BJ (cell line): ENCODE measurements around the gene PCDHGA8. TPM values are rescaled to one million over a fixed set of nuclear protein-coding genes. Genes with fewer than 3 reads are reported as not detected.
A peak's percentile ranks its signal among the peaks of the same experiment; 100 is the strongest.

Experiments used
- CTCF ChIA-PET: fragments of 350-600 bp; formaldehyde crosslinking; extraction: SDS; loops from one replicate; lab custom pipeline; 2021; ENCODE audit warnings: antibody characterized with exemption, inconsistent platforms; lab: Yijun Ruan, JAX
- POLR2A ChIA-PET: fragments of 300-600 bp; sonication (Branson Sonifier 250); formaldehyde crosslinking; extraction: SDS; loops from one replicate; lab custom pipeline; 2021; ENCODE audit warnings: antibody characterized with exemption; lab: Charles Lee
- DNase-seq: peaks from one replicate; pipeline ENCODE4 v3.0.0-alpha.2; 2011; ENCODE audit warnings: low read depth
- H3K27me3 ChIP-seq: 2 replicates; pipeline ENCODE4 v1.6.0; 2011; ENCODE audit warnings: low read length; ENCODE audit not compliant: control insufficient read depth, insufficient read depth
- H3K36me3 ChIP-seq: 2 replicates; pipeline ENCODE4 v1.5.1; 2011; ENCODE audit warnings: low read length; ENCODE audit not compliant: control insufficient read depth, insufficient read depth
- H3K4me3 ChIP-seq: 2 replicates; pipeline ENCODE4 v1.5.1; 2011; ENCODE audit warnings: low read depth, mild to moderate bottlenecking, control low read depth, low read length
- polyA minus RNA-seq: library from RNA; depleted of rRNA, polyadenylated mRNA; stranded (reverse); fragments of >200 nt; gene quantifications from 2 replicates; pipeline ENCODE4 v1.2.3, GENCODE V29; 2011; rRNA and poly(A)+ RNA removed
- polyA plus RNA-seq: library from polyadenylated mRNA; depleted of rRNA; stranded (reverse); fragments of >200 nt; gene quantifications from 2 replicates; pipeline ENCODE4 v1.2.3, GENCODE V29; 2011; rRNA removed
- TF ChIP-seq, protein P1 (sequence below): IDR thresholded peaks from 2 replicates; pipeline ENCODE4 v1.5.1; 2011; ENCODE audit warnings: low read depth, mild to moderate bottlenecking, control low read depth, inconsistent platforms, low read length, moderate library complexity; ENCODE audit not compliant: insufficient read depth

PCDHGA8 gene
- polyA plus RNA-seq (0.72 and 0.77 TPM in 2 replicates), polyA minus RNA-seq (7.3 and 7.9 TPM in 2 replicates)

DNA sequence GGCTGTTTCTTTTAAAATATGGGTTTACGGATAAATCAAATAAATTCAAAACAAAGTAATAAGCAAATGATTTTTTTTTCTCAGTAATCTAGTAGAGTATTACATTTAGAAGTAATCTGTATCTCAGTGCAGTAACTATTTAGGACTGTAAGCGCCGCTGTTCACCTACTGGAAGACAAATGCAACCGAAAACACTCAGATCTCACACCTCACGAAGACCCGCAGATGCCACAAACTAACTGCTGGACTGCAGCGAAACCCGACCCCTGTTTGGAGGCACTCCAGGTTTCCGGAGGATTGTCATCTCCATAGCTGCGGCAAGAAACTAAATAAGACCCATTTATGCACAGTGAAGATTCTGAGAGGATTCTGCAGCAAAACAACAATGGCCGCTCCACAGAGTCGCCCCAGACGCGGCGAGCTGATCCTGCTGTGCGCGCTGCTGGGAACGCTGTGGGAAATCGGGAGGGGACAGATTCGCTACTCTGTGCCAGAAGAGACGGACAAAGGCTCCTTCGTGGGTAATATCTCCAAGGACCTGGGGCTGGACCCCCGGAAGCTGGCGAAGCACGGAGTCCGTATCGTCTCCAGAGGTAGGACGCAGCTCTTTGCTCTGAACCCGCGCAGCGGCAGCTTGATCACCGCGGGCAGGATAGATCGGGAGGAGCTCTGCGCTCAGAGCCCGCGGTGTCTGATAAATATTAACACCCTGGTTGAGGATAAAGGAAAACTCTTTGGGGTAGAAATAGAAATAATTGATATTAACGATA lies at the start of gene PCDHGA8:
Gene PCDHGA8, plus strand, starts transcription at position 205 of the 770 bp plus-strand sequence. Its CDS starts 181 bp downstream, at position 386.
- Histone ChIP-seq H3K36me3 (0 out of 2 replicates have a peak, but pooled peaks cover 2% of the 10 kb centered on the region), H3K4me3 (peak within 1 kb of the TSS; percentile 14; the same call in 1 of the 2 replicates), H3K27me3 (no peaks in the 10 kb centered on the region)
- CTCF ChIA-PET: interaction anchor here (0.6 to 4.7 kb wide), 10 partner anchors 20 to 171 kb away, joined by 3 to 19 read pairs (median 4); partner anchors contain the start of genes PCDHGA1, PCDHGA10, PCDHGA11 and PCDHGA4
- POLR2A ChIA-PET: interaction anchor here (0.9 kb wide), 1 partner anchor 168 kb away, joined by 3 read pairs; no protein-coding TSS in a partner anchor
- TF ChIP-seq, protein P1, sequence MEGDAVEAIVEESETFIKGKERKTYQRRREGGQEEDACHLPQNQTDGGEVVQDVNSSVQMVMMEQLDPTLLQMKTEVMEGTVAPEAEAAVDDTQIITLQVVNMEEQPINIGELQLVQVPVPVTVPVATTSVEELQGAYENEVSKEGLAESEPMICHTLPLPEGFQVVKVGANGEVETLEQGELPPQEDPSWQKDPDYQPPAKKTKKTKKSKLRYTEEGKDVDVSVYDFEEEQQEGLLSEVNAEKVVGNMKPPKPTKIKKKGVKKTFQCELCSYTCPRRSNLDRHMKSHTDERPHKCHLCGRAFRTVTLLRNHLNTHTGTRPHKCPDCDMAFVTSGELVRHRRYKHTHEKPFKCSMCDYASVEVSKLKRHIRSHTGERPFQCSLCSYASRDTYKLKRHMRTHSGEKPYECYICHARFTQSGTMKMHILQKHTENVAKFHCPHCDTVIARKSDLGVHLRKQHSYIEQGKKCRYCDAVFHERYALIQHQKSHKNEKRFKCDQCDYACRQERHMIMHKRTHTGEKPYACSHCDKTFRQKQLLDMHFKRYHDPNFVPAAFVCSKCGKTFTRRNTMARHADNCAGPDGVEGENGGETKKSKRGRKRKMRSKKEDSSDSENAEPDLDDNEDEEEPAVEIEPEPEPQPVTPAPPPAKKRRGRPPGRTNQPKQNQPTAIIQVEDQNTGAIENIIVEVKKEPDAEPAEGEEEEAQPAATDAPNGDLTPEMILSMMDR: 0 out of 2 replicates have a peak, but pooled peaks have one; percentile 18
- no peak for DNase-seq

DNA sequence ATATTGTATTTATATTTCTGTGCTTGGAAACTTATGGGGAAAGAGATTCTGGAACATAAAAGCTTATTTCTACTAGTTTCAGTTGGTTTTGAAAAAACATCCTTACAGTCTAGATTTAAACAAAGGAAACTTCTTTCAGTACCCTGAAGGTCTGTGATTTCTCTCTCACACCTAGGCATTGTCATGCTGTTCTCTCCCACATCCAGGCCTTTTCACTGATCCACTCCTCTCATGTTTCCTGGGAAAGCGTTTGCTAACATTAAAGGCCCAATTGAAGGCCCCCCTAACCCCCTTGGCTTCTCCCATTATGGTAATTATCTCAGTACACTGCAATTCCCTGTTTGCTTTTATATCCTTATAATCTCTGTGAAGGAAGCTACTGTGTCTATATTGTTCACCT lies 49.7 kb upstream of the PCDHGA8 start:
- H3K4me3 ChIP-seq: no peak overlapping the region
- CTCF ChIA-PET: interaction anchor here (0.5 to 3.4 kb wide), 10 partner anchors 10 to 220 kb away, joined by 3 to 17 read pairs (median 6); partner anchors contain the start of genes PCDHGA1, PCDHGA4, PCDHGB2 and TAF7
- TF ChIP-seq, protein P1: no peak

DNA sequence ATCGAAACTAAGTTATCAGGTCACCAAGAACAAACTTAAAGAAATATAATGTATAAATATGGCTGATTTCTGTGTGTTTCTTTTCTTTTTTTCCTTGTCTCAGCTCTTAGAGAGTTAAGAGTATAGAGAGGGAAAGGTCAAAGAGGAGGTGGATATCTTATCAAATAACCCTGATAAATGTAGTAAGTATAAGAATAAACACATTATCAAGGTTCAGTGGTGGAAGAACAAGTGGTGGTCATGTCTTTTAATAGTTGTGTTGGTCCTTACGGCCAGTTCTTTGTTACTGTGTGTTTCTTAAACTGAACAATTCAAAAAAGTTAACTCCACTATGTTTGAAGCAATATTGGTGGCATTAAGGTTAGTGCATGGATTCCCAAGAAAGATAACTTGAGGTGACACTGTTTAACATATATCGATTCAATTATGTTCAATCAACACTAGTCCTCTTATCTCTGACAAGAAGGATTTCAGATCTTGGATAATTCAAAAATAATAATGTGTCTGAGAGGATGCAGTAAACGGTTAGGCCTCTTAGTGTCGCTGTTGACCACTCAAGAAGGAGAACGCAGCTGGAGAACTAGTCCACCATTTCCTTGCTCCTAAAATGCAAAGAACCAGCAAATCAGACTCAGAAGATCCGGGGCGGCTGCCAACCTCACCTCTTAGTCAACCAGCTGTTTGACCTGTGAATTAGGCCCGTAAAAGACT lies 49.0 kb upstream of the PCDHGA8 start, which contains the start of gene PCDHGA3:
Gene PCDHGA3, plus strand, starts transcription at position 588 of the 711 bp plus-strand sequence. CDS start 205 bp downstream, outside the sequence.
- H3K4me3 ChIP-seq: peak within 1 kb of the TSS; percentile 18
- TF ChIP-seq, protein P1: peak; percentile 42; the same call in 1 of the 2 replicates
- no peaks in the 10 kb centered on the region for H3K27me3 ChIP-seq
- DNase-seq: no peak
- no peaks in the 10 kb centered on the region for H3K36me3 ChIP-seq
- ChIA-PET POLR2A (no interaction called here), CTCF (interaction anchor here (0.8 to 3.4 kb wide), 14 partner anchors 9 to 224 kb away, joined by 3 to 17 read pairs (median 6); partner anchors contain the start of genes PCDHGA1, PCDHGA12, PCDHGA4 and PCDHGB2)

More for the DNA sequence above, 49.7 kb upstream of the PCDHGA8 start:
- DNase-seq: no peak
- no peaks in the 10 kb centered on the region for H3K36me3 ChIP-seq
- POLR2A ChIA-PET: no interaction called here
- no peaks in the 10 kb centered on the region for H3K27me3 ChIP-seq

DNA sequence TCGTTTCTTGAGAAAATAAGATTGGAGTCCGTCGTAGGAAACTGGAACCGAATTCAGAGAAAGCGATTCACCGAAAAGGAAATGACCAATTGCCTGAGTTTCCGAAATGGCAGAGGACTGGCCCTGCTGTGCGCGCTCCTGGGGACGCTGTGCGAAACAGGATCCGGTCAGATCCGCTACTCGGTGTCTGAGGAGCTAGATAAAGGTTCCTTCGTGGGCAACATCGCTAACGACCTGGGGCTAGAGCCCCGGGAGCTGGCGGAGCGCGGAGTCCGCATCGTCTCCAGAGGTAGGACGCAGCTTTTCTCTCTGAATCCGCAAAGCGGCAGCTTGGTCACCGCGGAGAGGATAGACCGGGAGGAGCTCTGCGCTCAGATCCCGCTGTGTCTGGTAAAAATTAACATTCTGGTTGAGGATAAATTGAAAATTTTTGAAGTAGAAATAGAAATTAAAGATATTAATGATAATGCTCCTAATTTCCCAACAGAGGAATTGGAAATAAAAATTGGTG lies 48.4 kb upstream of the PCDHGA8 start:
- Histone ChIP-seq H3K27me3 (no peaks in the 10 kb centered on the region), H3K4me3 (peak overlapping the region; percentile 18), H3K36me3 (no peaks in the 10 kb centered on the region)
- ChIA-PET CTCF (interaction anchor here (0.6 to 3.4 kb wide), 13 partner anchors 9 to 223 kb away, joined by 3 to 17 read pairs (median 8); partner anchors contain the start of genes PCDHGA1, PCDHGA12, PCDHGA4 and PCDHGB3), POLR2A (no interaction called here)
- DNase-seq: no peak
- TF ChIP-seq, protein P1: no peak
